ENCODE data around the gene DUSP22.

The DUSP22 gene

GRCh38 chr6:354631-355280, 62.5 kb downstream of the DUSP22 start:
- no peak for DNase-seq

GRCh38 chr6:355373-356208, 63.3 kb downstream of the DUSP22 start:
- DNase-seq, result no peak

- DNase-seq, result no peak
These were observed 64.6 kb downstream of the DUSP22 start for GRCh38 chr6:356828-357251.

- DNase-seq, result no peak
These were observed 65.0 kb downstream of the DUSP22 start for GRCh38 chr6:357261-357790.

DNA sequence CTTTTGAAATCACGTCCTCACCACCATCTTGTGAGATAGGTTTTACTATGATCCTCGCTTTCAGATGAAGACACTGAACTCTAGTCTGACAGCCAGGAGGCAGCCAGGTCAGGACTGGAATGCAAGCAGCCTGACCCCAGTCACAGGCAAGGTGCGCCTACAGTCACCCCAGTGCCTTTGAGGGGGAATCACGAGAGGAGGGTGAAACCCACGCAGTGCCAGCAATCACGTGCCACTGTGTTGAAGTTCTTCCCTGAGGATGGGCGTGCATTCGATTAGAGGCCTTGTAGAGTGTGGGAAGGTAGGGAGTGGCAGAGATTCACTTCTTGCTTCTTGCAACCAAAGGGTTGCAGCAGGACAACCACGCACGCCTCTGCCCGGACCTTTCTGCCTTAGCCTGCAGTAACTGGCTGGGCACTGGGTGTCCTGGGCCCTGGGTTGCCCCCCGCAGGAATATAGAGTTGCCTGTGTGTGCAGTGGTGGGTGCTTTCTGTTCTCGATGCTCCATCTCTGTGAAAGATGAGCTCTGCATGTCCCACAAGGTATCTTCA, 65.6 kb downstream of the DUSP22 start:
- no peak for DNase-seq

- no peak for DNase-seq
These were observed 66.1 kb downstream of the DUSP22 start for GRCh38 chr6:358432-358831.

DNA sequence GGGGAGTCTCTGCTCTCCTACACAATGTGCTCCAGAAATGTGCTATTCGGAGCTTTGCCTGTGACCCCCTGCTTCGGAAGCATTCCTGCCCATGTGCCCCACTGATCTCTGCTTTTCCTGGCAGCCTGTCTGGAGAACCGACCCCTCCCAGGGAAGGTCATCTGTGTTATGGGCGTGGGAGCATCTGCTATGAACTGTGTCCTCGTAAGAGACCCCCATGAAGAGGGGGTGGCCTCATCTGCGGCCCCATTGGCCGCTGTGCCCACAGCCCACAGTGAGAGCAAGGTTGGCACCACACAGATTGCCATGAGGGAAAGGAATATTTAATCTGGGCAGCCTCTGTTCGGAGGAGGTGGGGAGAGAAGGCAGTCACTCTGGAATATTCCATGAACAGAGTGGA, 66.6 kb downstream of the DUSP22 start:
- no peak for DNase-seq

- DNase-seq, result no peak
These were observed 67.2 kb downstream of the DUSP22 start for GRCh38 chr6:359261-360035.

DNA sequence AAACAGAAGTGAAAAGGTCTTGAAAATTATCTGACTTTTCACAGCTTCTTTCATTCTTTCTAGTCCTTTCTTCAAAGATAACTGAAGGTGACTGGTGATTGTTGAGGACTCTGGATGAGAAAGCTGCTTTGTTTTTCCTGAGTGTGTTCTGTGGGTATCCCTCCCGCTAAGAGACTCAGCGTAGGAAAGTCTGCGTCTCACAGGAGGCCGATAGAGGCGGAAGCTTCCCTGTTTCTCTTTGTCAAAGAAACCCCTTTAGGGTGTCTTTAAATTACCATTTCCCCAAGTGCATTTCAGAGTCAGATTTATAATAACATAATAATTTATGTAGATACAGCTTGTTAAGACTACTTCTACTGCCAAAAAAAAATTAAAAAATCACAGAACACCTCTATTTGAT, 68.1 kb downstream of the DUSP22 start:
- no peak for DNase-seq

GRCh38 chr6:360764-361373, 68.6 kb downstream of the DUSP22 start:
- DNase-seq, result no peak

DNA sequence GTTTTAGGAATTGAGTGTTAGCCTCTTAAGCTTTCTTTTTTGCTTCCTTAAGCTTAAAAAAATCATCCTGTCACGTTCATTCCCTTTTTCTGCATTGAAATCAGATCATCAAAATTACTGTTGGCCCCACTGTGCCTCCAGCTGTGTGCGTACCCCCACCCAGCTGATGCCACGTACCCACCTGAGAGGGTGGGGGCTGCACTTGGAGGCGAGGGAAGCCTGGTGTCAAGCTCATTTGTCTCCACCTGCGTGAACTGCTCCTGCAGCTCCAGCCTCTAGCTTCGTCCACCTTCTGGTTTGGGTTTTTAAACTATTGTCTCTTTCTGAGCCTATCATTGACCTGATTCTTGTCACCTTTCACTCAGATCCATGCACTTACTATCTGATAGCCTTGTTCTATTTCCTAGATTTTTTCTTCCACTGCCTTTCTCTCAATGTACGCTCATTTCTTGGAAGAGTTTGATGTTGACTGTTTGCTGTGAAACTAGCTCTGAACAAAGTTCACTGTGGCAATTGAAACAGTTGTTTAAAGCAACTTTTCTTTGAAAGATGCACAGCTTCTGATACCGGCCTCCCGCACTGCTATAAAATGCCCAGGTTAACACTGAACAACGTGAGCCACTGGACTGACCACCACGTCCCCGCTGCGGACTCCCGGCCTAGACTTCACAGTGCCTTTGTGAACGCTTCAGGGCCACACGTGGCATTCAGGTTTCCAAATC, 69.3 kb downstream of the DUSP22 start:
- no peak for DNase-seq

DNA sequence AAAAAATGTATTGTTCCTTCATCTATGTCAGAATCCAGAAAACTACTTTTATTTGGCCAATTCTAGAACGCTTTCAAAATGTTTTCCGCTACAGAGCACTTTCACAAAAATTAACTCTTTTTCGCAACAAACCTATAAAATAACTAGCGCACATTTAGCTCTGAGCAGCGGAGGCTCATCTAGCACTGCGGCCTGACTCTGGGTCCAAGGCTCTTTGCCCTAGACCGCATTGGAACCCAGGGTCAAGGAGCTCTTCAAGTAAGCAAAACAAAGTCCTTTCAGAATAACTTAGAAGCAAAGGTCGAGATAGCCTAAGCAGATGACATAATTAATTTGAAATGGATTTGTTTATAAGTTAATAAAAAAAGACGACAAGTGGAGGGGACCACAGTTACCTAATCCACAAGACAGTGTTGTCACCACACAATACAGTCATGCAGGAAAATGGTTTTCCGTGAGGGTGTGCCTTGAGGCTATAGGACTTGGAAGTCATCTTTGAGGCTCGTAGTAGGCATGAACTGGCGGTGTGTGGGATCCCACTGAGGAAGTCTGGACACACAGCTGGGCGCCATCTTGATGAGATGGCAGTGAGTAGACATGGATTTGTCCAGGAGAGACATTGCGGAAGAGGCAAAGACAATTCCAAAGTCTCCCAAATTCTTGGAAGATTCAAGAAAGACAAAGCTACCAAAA, 70.1 kb downstream of the DUSP22 start:
- DNase-seq, result no peak

- DNase-seq, result no peak
These were observed 70.6 kb downstream of the DUSP22 start for GRCh38 chr6:362924-363249.

- no peak for DNase-seq
These were observed 71.0 kb downstream of the DUSP22 start for GRCh38 chr6:363291-363690.

- DNase-seq, result no peak
These were observed 71.6 kb downstream of the DUSP22 start for GRCh38 chr6:363909-364308.

GRCh38 chr6:364609-365540, 72.6 kb downstream of the DUSP22 start:
- no peak for DNase-seq

- no peak for DNase-seq
These were observed 73.5 kb downstream of the DUSP22 start for GRCh38 chr6:365835-366234.

- DNase-seq, result no peak
These were observed 74.4 kb downstream of the DUSP22 start for GRCh38 chr6:366389-367297.

DNA sequence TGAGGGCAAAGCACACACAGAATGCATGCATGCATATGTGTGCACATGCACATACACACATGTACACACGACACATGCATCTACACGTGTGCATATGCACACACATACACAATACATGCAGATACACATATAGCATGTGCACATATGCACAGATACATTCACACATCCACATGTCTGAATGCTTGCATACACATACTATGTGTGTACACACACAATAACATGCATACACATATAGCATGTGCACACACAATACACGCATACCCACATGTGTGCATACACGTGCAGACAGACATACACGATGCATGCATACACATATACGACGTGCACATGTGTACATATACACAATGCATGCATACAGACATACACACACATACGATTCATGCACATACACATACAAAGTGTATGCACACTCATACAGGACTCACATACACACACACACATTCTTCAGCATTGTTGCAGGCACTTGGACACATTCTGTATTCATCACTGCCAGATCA, 75.1 kb downstream of the DUSP22 start:
- no peak for DNase-seq

Measured in stimulated activated naive CD4-positive, alpha-beta T cell treated with Interleukin-2 at 50 U/mL for 16 hours (primary cell).